Ishikawa (cell line): ENCODE measurements around the gene RNF213.

ENCODE experiments used
- CEBPB ChIP-seq: IDR thresholded peaks from 2 replicates; pipeline ENCODE4 v1.6.1; 2012
- CREB1 ChIP-seq: IDR thresholded peaks from 2 replicates; pipeline ENCODE4 v1.6.1; 2012; ENCODE audit warnings: low read depth
- EGR1 ChIP-seq: IDR thresholded peaks from 2 replicates; pipeline ENCODE4 v1.6.1; 2012
- EP300 ChIP-seq: IDR thresholded peaks from 2 replicates; pipeline ENCODE4 v1.6.1; 2012; ENCODE audit warnings: borderline replicate concordance
- FOXM1 ChIP-seq: IDR thresholded peaks from 2 replicates; pipeline ENCODE4 v1.6.1; 2012; ENCODE audit warnings: low read depth, borderline replicate concordance
- MAX ChIP-seq: IDR thresholded peaks from 2 replicates; pipeline ENCODE4 v1.6.1; 2012
- NFIC ChIP-seq: IDR thresholded peaks from 2 replicates; pipeline ENCODE4 v1.6.1; 2012
- RAD21 ChIP-seq: IDR thresholded peaks from 2 replicates; pipeline ENCODE4 v1.6.1; 2012; ENCODE audit warnings: low read depth
- REST ChIP-seq: IDR thresholded peaks from 2 replicates; pipeline ENCODE4 v1.6.1; 2012; ENCODE audit warnings: low read depth, mild to moderate bottlenecking
- TAF1 ChIP-seq: IDR thresholded peaks from 2 replicates; pipeline ENCODE4 v1.6.1; 2012; ENCODE audit warnings: low read depth, mild to moderate bottlenecking
- TCF12 ChIP-seq: IDR thresholded peaks from 2 replicates; pipeline ENCODE4 v1.6.1; 2012; ENCODE audit warnings: low read depth
- TEAD4 ChIP-seq: IDR thresholded peaks from 2 replicates; pipeline ENCODE4 v1.6.1; 2012
- USF1 ChIP-seq: IDR thresholded peaks from 2 replicates; pipeline ENCODE4 v1.6.1; 2012
- YY1 ChIP-seq: IDR thresholded peaks from 2 replicates; pipeline ENCODE4 v1.6.1; 2012; ENCODE audit warnings: low read depth
- ZBTB7A ChIP-seq: IDR thresholded peaks from 2 replicates; pipeline ENCODE4 v1.6.1; 2012; ENCODE audit warnings: low read depth

RNF213 gene

GRCh38 chr17:80287806-80288567 is 27.3 kb downstream of the RNF213 start:
- TF ChIP-seq USF1 (no peak), TCF12 (no peak), TAF1 (no peak), EGR1 (no peak), EP300 (no peak), REST (no peak), CEBPB (no peak), MAX (no peak), CREB1 (no peak), YY1 (no peak), FOXM1 (no peak), ZBTB7A (no peak), NFIC (no peak), TEAD4 (no peak), RAD21 (no peak)

GRCh38 chr17:80289616-80290015 is 29.0 kb downstream of the RNF213 start:
- TF ChIP-seq TCF12 (no peak), EGR1 (no peak), NFIC (no peak), MAX (no peak), TAF1 (no peak), CREB1 (no peak), EP300 (no peak), RAD21 (no peak), CEBPB (no peak), YY1 (no peak), ZBTB7A (no peak), FOXM1 (no peak), TEAD4 (no peak), USF1 (no peak), REST (no peak)

- TF ChIP-seq YY1 (no peak), EP300 (no peak), CEBPB (no peak), TCF12 (no peak), TEAD4 (no peak), REST (no peak), FOXM1 (no peak), USF1 (no peak), ZBTB7A (no peak), MAX (no peak), EGR1 (no peak), CREB1 (no peak), RAD21 (no peak), TAF1 (no peak), NFIC (no peak)
Measured at GRCh38 chr17:80290156-80290555, 29.5 kb downstream of the RNF213 start.
